Naive B cell (primary cell): Measurements from ENCODE around the gene TOP2A. TPM values are rescaled to one million over a fixed set of nuclear protein-coding genes. Genes with fewer than 3 reads are reported as not detected.

Experiments used
- ATAC-seq, 2 donors: fragments of 150-1000 bp; cut with Tn5 transposase; 2 replicates each; pipeline ENCODE4 v1.10.0; 2021; ENCODE audit warnings: low read depth in 2 of 2, mild to moderate bottlenecking in 2 of 2, moderate library complexity in 2 of 2
- DNase-seq: peaks from one replicate; pipeline ENCODE4 v3.0.0; 2022
- H3K27ac Mint-ChIP-seq, 6 donors: one replicate each; pipeline ENCODE4 v1.8.0; 2020 to 2022; ENCODE audit warnings: mild to moderate bottlenecking in 6 of 6, mixed read lengths in 6 of 6, moderate library complexity in 5 of 6, inconsistent platforms in 2 of 6
- H3K27me3 Mint-ChIP-seq, 3 donors: one replicate each; pipeline ENCODE4 v1.8.0; 2021 to 2022; ENCODE audit warnings: mixed read lengths in 3 of 3, mild to moderate bottlenecking in 1 of 3
- H3K36me3 Mint-ChIP-seq, 2 donors: one replicate each; pipeline ENCODE4 v1.8.0; 2020 to 2022; ENCODE audit warnings: mixed read lengths in 2 of 2, inconsistent platforms in 1 of 2, mild to moderate bottlenecking in 1 of 2
- H3K4me1 Mint-ChIP-seq, 3 donors: one replicate each; pipeline ENCODE4 v1.8.0; 2020 to 2022; ENCODE audit warnings: mixed read lengths in 3 of 3, inconsistent platforms in 1 of 3, mild to moderate bottlenecking in 1 of 3, moderate library complexity in 1 of 3
- H3K4me3 Mint-ChIP-seq, 8 donors: one replicate each; pipeline ENCODE4 v1.8.0; 2020 to 2022; ENCODE audit warnings: mild to moderate bottlenecking in 8 of 8, mixed read lengths in 8 of 8, moderate library complexity in 8 of 8, inconsistent platforms in 2 of 8
- H3K9me3 Mint-ChIP-seq, 7 donors: one replicate each; pipeline ENCODE4 v1.8.0; 2020 to 2022; ENCODE audit warnings: mixed read lengths in 7 of 7, mild to moderate bottlenecking in 5 of 7, inconsistent platforms in 2 of 7, moderate library complexity in 1 of 7
- polyA plus RNA-seq, 6 donors: library from polyadenylated mRNA; unstranded; fragments of 300-500 nt; fragmentation: Illumina TruSeq; gene quantifications; one replicate each; pipeline ENCODE4 v1.2.3, GENCODE V29; 2021; ENCODE audit warnings: low read depth in 6 of 6

The TOP2A gene
- 1 to 10 TPM in 1 of 6 donors, under 1 TPM in 4, not detected in 1; 0.49 to 1.7 (median 0.79) TPM for polyA plus RNA-seq

DNA sequence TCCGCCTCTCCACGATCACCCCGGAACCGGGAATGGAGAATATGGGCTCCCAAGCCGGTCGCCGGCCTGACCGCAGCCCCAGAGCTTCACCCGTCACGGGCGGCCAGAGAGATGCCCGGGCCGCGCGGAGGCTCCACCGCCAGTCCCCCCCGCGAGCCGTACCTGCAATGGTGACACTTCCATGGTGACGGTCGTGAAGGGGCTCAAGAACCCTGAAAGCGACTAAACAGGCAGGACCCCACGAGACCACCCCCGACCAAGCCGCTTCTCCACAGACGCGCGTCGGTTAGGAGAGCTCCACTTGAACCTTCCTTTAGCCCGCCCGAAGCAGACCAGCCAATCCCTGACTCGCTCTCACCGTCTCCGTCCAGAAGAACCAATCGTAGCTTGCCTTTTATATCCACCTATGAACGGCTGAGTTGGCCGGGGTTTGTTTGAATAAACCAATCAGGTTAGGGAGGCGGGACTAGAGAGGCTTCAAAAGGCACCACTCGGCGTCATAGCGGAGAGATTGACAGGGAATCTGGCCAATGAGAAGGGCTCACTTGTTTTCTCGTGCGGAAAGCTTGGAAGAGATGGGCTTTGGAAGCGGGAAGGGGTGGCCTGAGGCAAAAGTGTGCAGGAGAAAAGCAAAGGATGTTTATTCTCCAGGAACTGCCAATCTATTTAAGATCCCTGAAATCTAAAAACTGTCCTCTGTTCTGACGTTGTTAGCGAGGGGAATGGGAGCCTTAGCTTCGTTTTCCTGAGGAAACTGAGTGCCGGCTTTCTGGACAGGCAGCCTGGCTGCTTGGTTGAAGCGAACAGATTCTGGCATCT, at the start of gene TOP2A:
TOP2A (minus strand) TSS at position 288 of the 819 bp plus-strand sequence; CDS start at position 183, 105 bp downstream.
- ATAC-seq (peak; percentile 98 to 99), DNase-seq (peak; percentile 96)
- peak within 1 kb of the TSS; percentile 55 to 97 (median 84) for H3K27ac Mint-ChIP-seq
- peaks cover 10 to 26% (median 15%) of the 10 kb centered on the region in 3 donors for H3K4me1 Mint-ChIP-seq
- H3K4me3 Mint-ChIP-seq = peak within 1 kb of the TSS; percentile 89 to 97 (median 92)
- H3K27me3 Mint-ChIP-seq = no peaks in the 10 kb centered on the region
- no peaks in the 10 kb centered on the region for H3K9me3 Mint-ChIP-seq
- H3K36me3 Mint-ChIP-seq = no peaks in the 10 kb centered on the region

DNA sequence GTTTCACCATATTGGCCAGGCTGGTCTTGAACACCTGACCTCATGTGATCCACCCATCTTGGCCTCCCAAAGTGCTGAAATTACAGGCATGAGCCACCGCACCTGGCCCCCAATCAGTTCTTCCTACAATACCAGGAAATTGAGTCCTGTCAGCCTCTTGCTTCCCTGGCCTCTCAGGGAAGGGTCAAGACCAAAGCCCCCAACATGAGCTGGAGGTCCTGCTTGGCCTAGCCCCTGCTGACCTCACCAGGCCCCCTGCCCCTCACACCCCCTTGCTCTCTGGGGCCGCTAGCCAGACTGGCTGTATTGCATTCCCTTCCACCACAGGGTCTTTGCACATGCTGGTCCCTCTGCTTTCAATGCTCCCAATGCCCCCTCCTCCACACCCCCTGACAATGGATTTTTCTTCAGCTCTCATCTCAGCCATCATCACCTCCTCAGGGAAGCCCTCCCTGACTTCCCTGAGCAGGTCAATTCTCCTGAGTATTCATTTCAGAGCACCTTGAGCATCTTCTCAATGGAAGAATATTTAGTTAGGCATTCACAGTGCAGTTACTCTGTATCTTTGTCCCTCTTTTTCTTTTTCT, 49.7 kb upstream of the TOP2A start:
- Mint-ChIP-seq H3K27me3 (peaks cover 0 to 17% (median 4%) of the 10 kb centered on the region in 3 donors), H3K4me3 (no peak overlapping the region), H3K36me3 (no peaks in the 10 kb centered on the region), H3K27ac (peak overlapping the region in 1 of 6 donors; percentile 82), H3K4me1 (peaks cover 0 to 6% (median 4%) of the 10 kb centered on the region in 3 donors), H3K9me3 (no peaks in the 10 kb centered on the region)
- DNase-seq (no peak), ATAC-seq (no peak)

DNA sequence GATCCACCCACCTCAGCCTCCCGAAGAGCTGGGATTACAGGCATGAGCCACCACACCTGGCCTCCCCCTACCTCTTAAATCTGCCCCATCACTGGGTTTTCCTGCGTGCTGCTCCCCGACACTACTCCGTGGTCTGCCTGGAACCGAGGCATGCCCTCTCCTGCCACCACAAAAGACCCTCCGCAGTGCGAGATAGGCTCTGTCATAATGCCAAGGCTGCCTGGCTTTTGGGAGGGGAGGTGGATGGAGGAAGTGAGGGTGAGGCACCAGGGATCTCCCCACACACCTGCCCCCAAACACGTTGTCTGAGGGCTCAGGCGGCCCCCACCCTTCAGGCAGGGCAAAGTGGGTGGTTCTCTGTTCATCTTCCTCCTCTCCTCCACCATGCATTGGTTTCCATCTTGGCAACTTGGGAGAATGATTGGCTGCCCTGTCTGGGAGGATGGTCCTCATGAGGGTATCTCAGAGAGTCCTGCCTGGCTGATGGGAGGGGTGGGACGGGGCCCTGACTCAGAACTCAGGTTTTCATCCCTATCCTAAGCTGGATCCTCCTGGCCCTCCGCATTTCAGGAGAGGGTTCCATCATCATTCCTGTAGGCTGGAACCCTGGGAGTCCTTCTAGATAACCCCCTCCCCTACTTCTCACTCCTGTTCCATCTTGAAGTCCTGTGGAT, 48.7 kb upstream of the TOP2A start:
- Mint-ChIP-seq H3K36me3 (no peaks in the 10 kb centered on the region), H3K4me3 (peak overlapping the region in 1 of 8 donors; percentile 47), H3K27ac (peak overlapping the region in 1 of 6 donors; percentile 30), H3K27me3 (peaks cover 0 to 16% (median 4%) of the 10 kb centered on the region in 3 donors), H3K9me3 (no peaks in the 10 kb centered on the region), H3K4me1 (peaks cover 0 to 6% (median 4%) of the 10 kb centered on the region in 3 donors)
- ATAC-seq = no peak
- no peak for DNase-seq

GRCh38 chr17:40464392-40464855, 46.7 kb upstream of the TOP2A start:
- Mint-ChIP-seq H3K4me3 (no peak overlapping the region), H3K27me3 (peaks cover 0 to 6% (median 0%) of the 10 kb centered on the region in 3 donors), H3K4me1 (peaks cover 0 to 6% (median 4%) of the 10 kb centered on the region in 3 donors), H3K36me3 (no peaks in the 10 kb centered on the region), H3K27ac (no peak overlapping the region), H3K9me3 (no peaks in the 10 kb centered on the region)
- DNase-seq (no peak), ATAC-seq (no peak)

DNA sequence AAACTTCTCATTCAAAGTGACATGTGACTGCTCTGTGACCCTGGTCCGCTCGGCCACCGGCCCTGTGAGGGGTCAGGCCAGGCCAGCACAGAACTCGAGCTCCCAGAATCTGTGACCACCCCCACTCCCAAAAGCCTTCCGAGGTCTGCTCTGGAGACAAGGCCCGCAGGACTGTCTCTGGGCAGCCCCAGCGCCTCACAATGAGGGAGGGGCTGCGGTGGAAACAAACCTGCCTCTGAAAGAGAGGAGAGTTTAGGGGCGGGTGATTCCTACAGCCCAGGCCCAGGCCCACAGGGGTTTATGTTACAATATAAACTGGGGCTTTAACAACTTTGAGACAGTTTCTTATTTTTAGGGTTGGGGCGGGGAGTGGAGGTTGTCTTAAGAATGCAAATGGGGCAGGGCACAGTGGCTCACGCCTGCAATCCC, 45.4 kb upstream of the TOP2A start:
- DNase-seq (no peak), ATAC-seq (no peak)
- Mint-ChIP-seq H3K4me1 (peaks cover 0 to 6% (median 4%) of the 10 kb centered on the region in 3 donors), H3K27me3 (no peaks in the 10 kb centered on the region), H3K9me3 (no peaks in the 10 kb centered on the region), H3K4me3 (no peak overlapping the region), H3K36me3 (no peaks in the 10 kb centered on the region), H3K27ac (peak overlapping the region in 1 of 6 donors; percentile 73)

DNA sequence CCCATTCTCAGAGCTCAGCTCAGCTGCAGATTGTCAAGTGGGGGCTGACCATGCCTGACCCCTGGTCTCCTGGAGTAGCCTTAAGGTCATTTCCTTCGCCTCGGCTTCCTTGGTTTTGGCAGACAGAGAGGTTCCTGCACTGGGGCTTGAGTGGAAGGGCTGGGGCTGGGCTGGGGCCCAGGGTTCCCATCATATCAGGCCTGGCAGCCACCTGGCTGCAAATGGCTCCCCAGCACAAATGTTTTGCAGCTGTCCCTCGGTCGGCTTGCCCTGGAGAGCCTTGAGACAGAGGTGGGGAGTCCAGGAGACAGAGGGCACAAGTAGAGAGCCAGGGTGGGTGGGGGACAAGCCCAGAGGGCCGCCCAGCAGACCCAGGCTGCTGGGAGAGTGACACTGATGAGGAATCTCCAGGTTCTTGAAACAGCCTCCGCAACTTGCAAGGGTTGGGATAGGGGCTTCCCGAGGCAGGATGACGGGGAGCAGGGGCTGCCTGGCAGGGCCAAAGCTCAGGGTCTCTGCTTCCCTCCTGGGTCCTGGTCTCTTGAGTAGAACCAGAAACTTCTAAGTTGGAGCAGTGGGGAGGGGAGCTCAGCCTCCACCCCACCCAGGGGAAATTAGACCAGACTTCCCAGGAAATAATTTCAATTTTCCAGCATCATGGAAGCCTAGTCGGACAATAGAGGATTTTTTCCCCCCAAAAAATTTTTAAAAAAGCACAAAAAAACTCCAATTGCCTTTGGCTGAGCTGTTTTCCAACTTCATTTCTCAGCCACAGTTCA, 44.8 kb upstream of the TOP2A start:
- ATAC-seq = no peak
- DNase-seq = no peak
- H3K27me3 Mint-ChIP-seq = no peaks in the 10 kb centered on the region
- no peak overlapping the region for H3K4me3 Mint-ChIP-seq
- no peak overlapping the region for H3K27ac Mint-ChIP-seq
- no peaks in the 10 kb centered on the region for H3K9me3 Mint-ChIP-seq
- no peaks in the 10 kb centered on the region for H3K36me3 Mint-ChIP-seq
- H3K4me1 Mint-ChIP-seq = peaks cover 0 to 5% (median 4%) of the 10 kb centered on the region in 3 donors

GRCh38 chr17:40461732-40462342, 44.1 kb upstream of the TOP2A start:
- ATAC-seq (no peak), DNase-seq (no peak)
- Mint-ChIP-seq H3K27ac (no peak overlapping the region), H3K4me3 (no peak overlapping the region), H3K36me3 (no peaks in the 10 kb centered on the region), H3K4me1 (peaks cover 0 to 4% (median 2%) of the 10 kb centered on the region in 3 donors), H3K9me3 (no peaks in the 10 kb centered on the region), H3K27me3 (no peaks in the 10 kb centered on the region)

GRCh38 chr17:40460968-40461731, 43.5 kb upstream of the TOP2A start:
- H3K4me1 Mint-ChIP-seq = peaks cover 0 to 4% (median 0%) of the 10 kb centered on the region in 3 donors
- no peaks in the 10 kb centered on the region for H3K9me3 Mint-ChIP-seq
- H3K4me3 Mint-ChIP-seq = no peak overlapping the region
- no peaks in the 10 kb centered on the region for H3K27me3 Mint-ChIP-seq
- ATAC-seq (no peak), DNase-seq (no peak)
- no peaks in the 10 kb centered on the region for H3K36me3 Mint-ChIP-seq
- H3K27ac Mint-ChIP-seq = peak overlapping the region in 1 of 6 donors; percentile 20

- Mint-ChIP-seq H3K9me3 (no peaks in the 10 kb centered on the region), H3K27ac (no peak overlapping the region), H3K36me3 (no peaks in the 10 kb centered on the region), H3K27me3 (no peaks in the 10 kb centered on the region), H3K4me3 (no peak overlapping the region), H3K4me1 (no peaks in the 10 kb centered on the region)
- ATAC-seq (no peak), DNase-seq (no peak)
Observed at GRCh38 chr17:40460604-40460967, 42.9 kb upstream of the TOP2A start.

- Mint-ChIP-seq H3K36me3 (no peaks in the 10 kb centered on the region), H3K27me3 (no peaks in the 10 kb centered on the region), H3K4me3 (no peak overlapping the region), H3K4me1 (no peaks in the 10 kb centered on the region), H3K9me3 (no peaks in the 10 kb centered on the region), H3K27ac (peak overlapping the region in 1 of 6 donors; percentile 7)
- no peak for ATAC-seq
- DNase-seq = no peak
Observed at GRCh38 chr17:40459636-40460603, 42.2 kb upstream of the TOP2A start.

DNA sequence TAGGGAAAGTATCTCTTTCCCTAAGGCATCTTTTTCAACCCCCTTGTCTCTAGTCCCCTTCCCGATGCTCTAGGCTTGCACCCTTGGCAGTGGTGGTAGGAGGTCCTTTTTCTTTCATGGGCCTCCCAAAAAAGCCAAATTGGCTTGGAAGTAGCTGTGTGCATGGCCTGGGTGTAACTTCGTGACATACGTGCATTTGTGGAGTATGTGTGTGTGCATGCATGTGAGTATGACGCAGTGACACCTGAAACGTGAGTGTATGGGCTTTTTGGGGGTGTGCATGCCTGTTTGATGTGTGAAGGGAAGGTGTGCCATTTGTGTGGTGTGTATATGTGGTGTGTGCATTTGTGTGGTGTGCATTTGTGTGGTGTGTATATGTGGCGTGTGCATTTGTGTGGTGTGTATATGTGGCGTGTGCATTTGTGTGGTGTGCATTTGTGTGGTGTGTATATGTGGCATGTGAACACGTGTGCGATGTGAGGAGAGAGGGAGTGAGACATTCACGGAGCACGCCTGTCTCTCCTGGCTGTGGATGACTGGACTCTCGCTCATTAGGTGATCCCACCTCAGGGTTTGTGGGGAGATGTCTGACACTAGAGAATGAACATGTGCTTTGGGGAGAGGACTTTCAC, 41.3 kb upstream of the TOP2A start:
- Mint-ChIP-seq H3K9me3 (no peaks in the 10 kb centered on the region), H3K27ac (peak overlapping the region in 2 of 6 donors; percentile 2 to 11), H3K4me3 (no peak overlapping the region), H3K4me1 (no peaks in the 10 kb centered on the region), H3K27me3 (no peaks in the 10 kb centered on the region), H3K36me3 (peaks cover 0 to 4% of the 10 kb centered on the region in 2 donors)
- no peak for ATAC-seq
- DNase-seq = no peak
